ENCODE measurements around the gene HTN3.
"Not testable (repeated sequence)": the region's sequence is repeated elsewhere in the genome, so short reads cannot be mapped to it uniquely, and the experiment has no call there.

HTN3 gene

DNA sequence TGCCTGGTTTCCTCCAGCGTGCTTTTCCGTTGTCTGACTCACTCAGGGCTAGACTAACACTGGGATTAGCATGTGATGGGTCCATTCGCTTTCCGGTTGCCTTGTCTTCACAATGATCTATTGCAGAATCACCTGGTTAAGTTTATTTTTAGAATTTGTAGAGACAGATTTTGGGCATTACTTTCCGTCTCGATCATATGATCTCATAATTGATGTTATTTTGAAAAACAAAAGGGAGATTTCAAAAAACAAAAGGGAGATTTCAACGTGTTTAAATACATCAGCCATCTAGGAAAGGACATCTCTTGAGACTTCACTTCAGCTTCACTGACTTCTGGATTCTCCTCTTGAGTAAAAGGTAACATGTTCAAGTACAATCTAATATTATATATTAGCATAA, at the start of gene HTN3:
Gene HTN3 (plus strand): TSS at position 301 of the 400 bp plus-strand sequence. CDS start 2,282 bp downstream, outside the sequence.
- in situ Hi-C loops (cut with HindIII; ENCODE audit: low sequenced_read_pairs) = not testable (repeated sequence)

DNA sequence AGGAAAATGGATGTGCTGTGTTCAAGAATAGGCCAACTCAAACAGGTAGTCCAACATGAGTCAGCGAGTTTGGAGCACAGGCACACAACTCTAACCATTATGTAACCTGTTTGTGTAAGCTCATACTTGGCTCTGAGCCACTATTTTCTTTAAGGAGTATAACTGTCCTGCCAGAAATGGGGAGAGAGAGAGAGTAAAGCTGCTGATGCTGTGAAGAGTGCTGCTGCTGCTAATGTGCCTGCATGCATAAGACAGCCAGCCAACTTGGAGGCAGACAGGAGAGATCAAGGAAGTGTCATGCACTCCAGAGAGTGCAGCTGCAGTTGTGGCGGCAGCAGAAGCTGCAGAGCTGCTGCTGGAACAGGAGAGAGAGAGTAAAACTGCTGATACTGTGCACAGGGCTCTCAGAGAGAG, 44.2 kb upstream of the HTN3 start:
- in situ Hi-C loops (cut with HindIII; ENCODE audit: low sequenced_read_pairs) = no loop called here

DNA sequence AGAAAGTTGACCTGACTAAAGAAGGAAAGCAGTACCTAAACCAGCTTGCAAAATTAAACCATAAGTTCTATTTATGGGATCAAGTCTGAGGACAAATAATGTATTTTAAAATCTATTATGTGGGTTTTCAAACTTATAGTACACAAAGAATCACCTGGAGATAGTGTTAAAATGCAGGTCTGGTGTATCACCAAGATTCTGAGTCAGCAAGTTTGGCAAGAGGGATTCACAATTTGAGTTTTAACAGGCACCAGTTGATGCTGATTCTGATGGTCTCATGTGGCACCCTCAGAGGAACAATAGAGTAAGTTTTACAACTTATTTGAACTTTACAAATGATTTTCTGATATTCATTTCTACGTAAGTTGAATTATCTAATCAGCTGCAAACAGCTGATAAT, 41.6 kb upstream of the HTN3 start:
- in situ Hi-C loops (cut with HindIII; ENCODE audit: low sequenced_read_pairs) = no loop called here

DNA sequence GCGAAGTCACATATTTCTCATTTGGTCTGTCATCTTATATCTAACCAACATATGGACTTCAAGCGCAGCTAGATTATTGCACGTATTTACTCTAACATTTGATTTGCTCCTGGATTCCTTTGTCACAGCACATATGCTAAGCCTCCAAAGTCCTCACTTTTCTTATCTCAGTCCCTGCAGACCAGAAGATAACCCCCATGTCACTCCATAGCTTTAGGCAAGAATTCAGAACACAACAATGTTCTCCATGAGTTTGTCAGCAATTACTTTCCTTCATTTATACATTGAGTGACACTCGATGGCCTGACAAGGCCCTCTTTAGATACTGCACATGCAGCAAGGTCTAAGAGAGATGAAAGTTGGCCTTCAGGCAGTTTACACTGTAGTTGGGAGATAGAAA, 37.2 kb upstream of the HTN3 start:
- in situ Hi-C loops (cut with HindIII; ENCODE audit: low sequenced_read_pairs) = no loop called here

DNA sequence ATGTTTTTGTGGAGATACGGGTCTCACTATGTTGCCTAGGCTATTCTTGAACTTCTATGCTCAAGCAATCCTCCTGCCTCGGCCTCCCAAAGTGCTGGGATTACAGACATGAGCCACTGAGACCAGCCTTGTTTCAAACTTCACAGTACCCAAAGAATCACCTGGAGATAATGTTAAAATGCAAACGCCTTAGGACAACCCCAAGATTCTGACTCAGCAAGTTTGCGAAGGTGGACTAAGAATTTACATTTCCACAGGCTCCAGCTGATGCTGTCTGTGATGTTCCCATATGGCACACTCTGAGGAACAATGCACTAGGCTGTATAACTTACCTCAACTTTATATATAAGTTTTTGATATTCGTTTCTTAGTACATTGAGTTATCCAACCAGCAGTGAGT, 33.5 kb upstream of the HTN3 start:
- in situ Hi-C loops (cut with HindIII; ENCODE audit: low sequenced_read_pairs) = no loop called here

DNA sequence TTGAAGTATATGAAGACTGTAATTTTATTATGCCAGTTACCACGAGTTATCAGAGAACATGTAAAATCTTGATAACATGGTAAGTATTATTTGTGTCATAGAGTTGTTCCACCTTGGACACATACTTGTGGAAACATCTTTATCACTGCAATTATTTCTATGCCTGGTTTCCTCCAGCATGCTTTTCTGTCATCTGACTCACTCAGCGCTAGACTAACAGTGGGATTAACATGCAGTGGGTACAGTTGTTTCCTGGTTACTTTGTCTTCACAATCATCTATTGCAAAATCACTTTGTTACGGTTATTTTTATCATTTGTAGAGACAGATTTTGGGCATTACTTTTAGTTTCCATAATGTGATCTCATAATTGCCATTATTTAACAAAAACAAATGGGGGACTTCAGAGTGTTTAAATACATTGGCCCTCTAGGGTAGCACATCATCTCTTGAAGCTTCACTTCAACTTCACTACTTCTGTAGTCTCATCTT, 32.7 kb upstream of the HTN3 start, which contains the start of gene STATH:
Gene STATH (plus strand): TSS at position 441 of the 491 bp plus-strand sequence. CDS start 2,472 bp downstream, outside the sequence.
- in situ Hi-C loops (cut with HindIII; ENCODE audit: low sequenced_read_pairs) = no loop called here

DNA sequence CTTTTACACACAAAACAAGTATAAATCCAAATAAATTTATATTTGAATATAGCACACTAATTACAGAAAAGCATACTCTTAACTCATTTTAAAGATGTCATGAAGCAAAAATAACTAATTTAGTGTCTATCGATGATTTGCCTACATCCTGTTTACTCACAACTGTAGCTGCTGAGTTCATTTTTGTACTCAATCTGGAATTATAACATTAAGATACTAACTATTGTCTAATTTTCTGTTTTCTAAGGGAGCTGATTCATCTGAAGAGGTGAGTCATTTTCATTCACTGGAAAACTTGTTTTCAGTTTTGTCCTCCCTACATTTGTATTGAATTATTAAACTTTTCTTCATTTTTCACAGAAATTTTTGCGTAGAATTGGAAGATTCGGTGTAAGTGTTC, 28.8 kb upstream of the HTN3 start:
- in situ Hi-C loops (cut with HindIII; ENCODE audit: low sequenced_read_pairs) = no loop called here

DNA sequence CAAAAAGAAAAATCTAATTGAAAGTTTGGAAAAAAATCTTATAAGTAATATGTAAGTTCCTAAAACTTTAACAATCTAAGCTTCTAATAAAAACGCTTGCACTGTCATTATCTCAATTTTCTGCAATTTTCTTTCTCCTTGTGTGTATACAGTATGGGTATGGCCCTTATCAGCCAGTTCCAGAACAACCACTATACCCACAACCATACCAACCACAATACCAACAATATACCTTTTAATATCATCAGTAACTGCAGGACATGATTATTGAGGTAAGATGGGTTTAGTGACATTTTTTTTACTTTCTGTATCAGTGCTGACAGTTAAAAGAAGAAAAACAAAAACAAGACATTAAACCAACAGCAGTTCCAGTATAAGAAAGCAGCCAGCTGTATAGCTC, 27.5 kb upstream of the HTN3 start:
- in situ Hi-C loops (cut with HindIII; ENCODE audit: low sequenced_read_pairs) = no loop called here

DNA sequence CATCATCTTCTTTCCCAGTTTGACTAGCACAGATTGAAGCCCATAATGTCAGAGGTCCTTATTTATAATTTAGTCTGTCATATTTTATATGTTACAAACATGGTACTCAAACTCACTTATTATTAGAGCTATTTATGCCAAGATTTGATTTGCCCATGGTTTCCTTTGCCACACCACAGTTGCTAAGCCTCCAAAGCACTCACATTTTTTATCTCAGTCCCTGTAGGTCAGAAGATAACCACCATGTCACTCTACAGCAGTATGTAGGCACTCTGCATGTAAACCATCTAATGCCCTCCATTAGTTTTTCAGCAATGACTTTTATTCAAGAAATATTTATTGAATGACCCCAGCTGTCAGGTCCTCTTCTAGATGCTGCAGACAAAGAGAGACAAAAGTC, 25.8 kb upstream of the HTN3 start:
- in situ Hi-C loops (cut with HindIII; ENCODE audit: low sequenced_read_pairs) = no loop called here

DNA sequence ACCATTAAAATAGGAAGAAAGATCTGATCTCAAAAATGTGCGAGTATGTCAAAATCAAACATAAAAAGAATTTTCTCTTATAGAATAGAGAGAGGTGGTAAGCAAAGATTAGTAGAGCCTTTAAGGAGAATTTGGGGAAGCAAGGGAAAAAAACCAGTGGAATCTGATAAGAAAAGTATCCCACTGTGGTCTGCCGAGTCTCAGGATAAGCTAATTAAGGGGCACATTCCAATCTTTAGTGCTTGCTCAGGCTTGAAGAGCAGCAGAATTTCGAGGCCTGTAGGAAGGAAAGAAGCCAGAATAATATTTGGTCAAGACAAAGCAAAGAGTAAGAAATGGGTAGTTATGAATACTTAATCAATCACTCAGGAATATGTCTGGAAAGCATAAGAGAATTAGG, 19.5 kb upstream of the HTN3 start:
- in situ Hi-C loops (cut with HindIII; ENCODE audit: low sequenced_read_pairs) = no loop called here

DNA sequence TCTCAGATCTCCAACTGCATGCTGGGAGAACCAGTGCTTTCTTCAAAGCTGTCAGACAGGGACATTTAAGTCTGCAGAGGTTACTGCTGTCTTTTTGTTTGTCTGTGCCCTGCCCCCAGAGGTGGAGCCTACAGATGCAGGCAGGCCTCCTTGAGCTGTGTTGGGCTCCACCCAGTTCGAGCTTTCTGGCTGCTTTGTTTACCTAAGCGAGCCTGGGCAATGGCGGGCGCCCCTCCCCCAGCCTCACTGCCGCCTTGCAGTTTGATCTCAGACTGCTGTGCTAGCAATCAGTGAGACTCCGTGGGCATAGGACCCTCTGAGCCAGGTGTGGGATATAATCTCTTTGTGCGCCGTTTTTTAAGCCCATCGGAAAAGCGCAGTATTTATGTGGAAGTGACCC, 9.3 kb upstream of the HTN3 start:
- in situ Hi-C loops (cut with HindIII; ENCODE audit: low sequenced_read_pairs) = not testable (repeated sequence)

DNA sequence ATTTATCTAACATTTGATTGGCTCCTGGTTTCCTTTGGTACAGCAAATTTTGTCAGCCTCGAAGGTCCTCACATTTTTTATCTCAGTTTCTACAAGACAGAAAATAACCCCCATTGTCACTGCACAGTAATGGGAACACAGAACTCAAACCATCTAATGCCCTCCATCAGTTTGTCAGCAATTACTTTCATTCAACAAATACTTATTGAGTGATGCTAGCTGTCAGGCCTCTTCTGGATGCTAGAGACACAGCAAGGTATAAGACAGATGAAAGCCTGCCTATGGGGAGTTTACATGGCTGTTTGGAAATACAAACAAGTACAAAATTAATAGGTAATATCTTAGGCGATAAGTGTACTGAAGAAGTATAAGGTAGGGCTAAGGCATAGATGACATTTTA, 5.0 kb upstream of the HTN3 start:
- in situ Hi-C loops (cut with HindIII; ENCODE audit: low sequenced_read_pairs) = no loop called here

DNA sequence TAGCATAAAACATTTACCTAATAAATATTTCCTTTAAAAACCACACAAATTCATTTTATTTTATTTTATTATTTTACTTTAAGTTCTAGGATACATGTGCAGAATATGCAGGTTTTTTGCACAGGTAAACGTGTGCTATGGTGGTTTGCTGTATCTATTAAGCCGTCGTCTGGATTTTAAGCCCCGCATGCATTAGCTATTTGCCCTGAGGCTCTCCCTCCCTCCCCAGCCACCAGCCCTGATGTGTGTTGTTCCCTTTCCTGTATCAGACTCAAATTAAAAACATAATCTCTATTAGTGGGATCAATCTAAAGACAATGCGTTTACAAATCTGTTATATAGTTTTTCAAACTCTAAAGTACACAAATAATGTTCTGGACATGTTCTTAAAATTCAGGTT, 1.2 kb upstream of the HTN3 start:
- in situ Hi-C loops (cut with HindIII; ENCODE audit: low sequenced_read_pairs) = no loop called here

DNA sequence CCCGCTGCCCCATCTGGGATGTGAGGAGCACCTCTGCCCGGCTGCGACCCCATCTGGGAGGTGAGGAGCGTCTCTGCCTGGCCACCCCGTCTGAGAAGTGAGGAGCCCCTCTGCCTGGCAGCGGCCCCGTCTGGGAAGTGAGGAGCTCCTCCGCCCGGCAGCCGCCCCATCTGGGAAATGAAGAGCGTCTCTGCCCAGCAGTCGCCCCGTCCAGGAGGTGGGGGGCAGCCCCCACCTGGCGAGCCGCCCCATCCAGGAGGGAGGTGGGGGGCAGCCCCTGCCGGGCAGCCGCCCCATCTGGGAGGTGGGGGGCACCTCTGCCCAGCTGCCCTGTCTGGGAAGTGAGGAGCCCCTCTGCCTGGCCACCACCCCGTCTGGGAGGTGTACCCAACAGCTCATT, 9.3 kb downstream of the HTN3 start:
- in situ Hi-C loops (cut with HindIII; ENCODE audit: low sequenced_read_pairs) = not testable (repeated sequence)

DNA sequence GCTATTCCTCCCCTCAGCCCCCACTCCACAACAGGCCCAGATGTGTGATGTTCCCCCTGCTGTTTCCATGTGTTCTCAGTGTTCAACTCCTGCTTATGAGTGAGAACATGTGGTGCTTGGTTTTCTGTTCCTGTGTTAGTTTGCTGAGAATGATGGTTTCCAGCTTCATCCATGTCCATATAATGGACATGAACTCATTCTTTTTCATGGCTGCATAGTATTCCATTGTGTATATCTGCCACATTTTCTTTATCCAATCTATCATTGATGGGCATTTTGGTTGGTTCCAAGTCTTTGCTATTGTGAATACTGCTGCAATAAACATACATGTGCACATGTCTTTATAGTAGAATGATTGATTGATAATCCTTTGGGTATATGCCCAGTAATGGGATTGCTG, 11.7 kb downstream of the HTN3 start:
- in situ Hi-C loops (cut with HindIII; ENCODE audit: low sequenced_read_pairs) = not testable (repeated sequence)

DNA sequence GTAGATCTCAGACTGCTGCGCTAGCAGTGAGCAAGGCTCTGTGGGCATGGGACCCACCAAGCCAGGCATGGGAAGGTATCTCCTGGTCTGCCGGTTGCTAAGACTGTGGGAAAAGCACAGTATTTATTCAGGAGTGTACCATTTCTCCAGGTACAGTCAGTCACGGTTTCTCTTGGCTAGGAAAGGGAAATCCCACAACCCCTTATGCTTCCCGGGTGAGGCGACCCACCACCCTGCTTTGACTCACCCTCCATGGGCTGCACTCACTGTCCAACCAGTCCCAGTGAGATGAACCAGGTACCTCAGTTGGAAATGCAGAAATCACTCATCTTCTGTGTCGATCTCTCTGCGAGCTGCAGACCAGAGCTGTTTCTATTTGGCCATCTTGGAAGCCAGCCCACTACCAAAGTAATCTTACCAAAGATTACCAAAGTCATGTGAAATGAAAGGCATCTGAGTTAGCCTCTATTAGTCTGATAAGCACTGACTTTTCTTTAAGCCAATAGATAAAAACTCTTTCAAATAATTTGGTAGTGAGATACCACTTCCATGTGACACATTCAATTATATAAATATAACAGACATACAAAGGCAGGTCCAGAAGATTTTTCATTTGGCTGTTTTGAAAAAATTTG, 13.5 kb downstream of the HTN3 start:
- in situ Hi-C loops (cut with HindIII; ENCODE audit: low sequenced_read_pairs) = no loop called here

DNA sequence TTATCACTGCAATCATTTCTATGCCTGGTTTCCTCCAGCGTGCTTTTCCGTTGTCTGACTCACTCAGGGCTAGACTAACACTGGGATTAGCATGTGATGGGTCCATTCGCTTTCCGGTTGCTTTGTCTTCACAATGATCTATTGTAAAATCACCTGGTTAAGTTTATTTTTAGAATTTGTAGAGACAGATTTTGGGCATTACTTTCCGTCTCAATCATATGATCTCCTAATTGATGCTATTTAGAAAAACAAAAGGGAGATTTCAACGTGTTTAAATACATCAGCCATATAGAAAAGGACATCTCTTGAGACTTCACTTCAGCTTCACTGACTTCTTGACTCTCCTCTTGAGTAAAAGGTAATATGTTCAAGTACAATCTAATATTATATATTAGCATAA, 21.9 kb downstream of the HTN3 start, which contains the start of gene HTN1:
Gene HTN1 (plus strand): TSS at position 301 of the 400 bp plus-strand sequence. CDS start 2,639 bp downstream, outside the sequence.
- in situ Hi-C loops (cut with HindIII; ENCODE audit: low sequenced_read_pairs) = not testable (repeated sequence)

DNA sequence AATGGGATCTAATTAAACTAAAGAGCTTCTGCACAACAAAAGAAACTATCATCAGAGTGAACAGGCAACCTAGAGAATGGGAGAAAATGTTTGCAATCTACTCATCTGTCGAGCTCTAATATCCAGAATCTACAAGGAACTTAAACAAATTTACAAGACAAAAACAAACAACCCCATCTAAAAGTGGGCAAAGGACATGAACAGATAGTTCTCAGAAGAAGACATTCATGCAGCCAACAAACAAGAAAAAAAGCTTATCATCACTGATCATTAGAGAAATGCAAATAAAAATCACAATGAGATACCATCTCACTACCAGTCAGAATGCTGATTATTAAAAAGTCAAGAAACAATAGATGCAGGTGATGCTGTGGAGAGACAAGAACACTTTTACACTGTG, 28.3 kb downstream of the HTN3 start:
- in situ Hi-C loops (cut with HindIII; ENCODE audit: low sequenced_read_pairs) = not testable (repeated sequence)

DNA sequence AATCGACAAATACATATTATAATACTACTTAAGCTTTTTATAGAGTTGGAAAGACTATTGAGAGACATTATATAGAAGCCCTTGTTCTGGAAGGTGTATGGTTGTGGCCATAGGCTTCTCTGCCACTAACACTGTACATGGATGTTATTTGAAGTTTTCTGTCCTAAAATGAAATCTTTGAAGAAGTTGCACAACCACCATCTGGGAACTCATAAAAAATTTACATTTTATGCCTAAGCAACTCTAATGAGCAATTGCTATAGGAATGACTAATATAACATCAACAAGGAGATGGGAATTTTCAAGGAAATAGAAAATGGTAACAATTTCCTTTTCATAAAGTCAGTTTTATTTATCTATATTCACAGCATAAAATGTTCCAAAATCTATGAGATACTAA, 29.4 kb downstream of the HTN3 start:
- in situ Hi-C loops (cut with HindIII; ENCODE audit: low sequenced_read_pairs) = no loop called here

DNA sequence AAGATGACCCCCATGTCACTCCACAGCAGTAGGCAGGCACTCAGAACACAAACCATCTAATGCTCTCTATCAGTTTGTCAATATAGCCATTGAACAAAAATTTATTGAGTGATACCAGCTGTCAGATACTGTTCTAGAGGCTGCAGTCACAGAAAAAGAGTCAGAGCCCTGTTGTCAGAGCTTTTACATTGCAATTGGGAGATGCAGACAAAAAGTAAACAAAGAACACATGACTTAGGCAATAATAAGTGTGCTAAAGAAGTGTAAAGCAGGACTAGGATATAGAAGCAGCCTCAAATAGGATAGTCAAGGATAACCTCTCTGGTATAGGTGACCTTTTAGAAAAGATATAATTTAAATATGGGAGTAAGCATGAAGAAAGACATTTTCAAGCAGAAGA, 30.9 kb downstream of the HTN3 start:
- in situ Hi-C loops (cut with HindIII; ENCODE audit: low sequenced_read_pairs) = no loop called here

DNA sequence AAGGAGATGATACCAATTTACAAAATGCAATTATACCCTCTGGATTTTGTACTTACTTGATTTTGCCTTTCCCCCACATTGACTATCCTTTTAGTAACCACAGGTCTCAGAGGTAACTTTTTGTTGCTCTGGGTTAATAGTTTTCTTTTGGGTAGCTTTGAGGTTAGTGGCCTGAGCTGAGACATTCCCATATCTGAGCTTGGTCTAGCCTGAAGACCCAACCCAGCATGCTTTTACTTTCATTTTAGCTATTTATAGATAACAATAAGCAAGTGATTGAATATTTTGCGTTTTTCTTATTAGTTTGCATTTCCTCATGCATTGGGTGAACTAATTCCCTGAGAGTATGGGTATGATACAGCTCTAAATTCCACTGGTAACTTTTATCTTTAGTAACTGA, 33.7 kb downstream of the HTN3 start:
- in situ Hi-C loops (cut with HindIII; ENCODE audit: low sequenced_read_pairs) = no loop called here

DNA sequence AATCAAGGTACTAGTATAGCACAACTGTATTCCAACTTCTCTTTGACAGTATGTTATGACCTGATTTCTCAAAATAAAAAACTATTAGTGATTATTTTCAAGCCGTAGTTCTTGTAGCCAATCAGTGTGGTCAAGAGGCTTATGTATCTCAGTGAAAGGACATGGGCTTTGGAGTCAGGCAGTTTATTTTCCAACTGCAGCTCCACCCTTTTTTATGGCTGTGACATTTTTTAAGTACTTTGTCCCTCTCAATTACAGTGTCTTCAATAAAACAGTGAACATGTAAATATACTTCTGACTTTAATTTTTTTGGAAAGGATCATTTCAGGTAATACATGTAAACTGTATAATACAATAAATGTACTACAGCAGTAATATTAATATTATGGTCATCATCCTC, 51.9 kb downstream of the HTN3 start:
- in situ Hi-C loops (cut with HindIII; ENCODE audit: low sequenced_read_pairs) = no loop called here
